NCI-H345 (cell line): Measurements from ENCODE around the gene SAPCD1.
"Not testable (repeated sequence)": the region's sequence is repeated elsewhere in the genome, so short reads cannot be mapped to it uniquely, and the experiment has no call there.

ENCODE experiments used
- DNase-seq: peaks from one replicate; lab custom pipeline; 2025; lab: John Stamatoyannopoulos, UW

SAPCD1 gene

GRCh38 chr6:31801031-31801927 is 38.8 kb downstream of the SAPCD1 start:
- DNase-seq: not testable (repeated sequence)

- DNase-seq: no peak
These were observed 43.5 kb downstream of the SAPCD1 start for GRCh38 chr6:31805939-31806469.

- peak; percentile 96 for DNase-seq
These were observed 44.2 kb downstream of the SAPCD1 start, which contains the start of gene LSM2 for GRCh38 chr6:31806470-31807272. Gene LSM2 (minus strand): TSS chr6:31806966. CDS start chr6:31806757, 209 bp downstream.

GRCh38 chr6:31808599-31808998 is 46.1 kb downstream of the SAPCD1 start:
- not testable (repeated sequence) for DNase-seq

- no peak for DNase-seq
These were observed 49.2 kb downstream of the SAPCD1 start for GRCh38 chr6:31811645-31812044.

- DNase-seq: no peak
These were observed 51.0 kb downstream of the SAPCD1 start for GRCh38 chr6:31813465-31813849.
